GM23338 (cell line): Measurements from ENCODE around the gene SUGCT.

Experiments
- ETS1 ChIP-seq: IDR thresholded peaks from 2 replicates; pipeline ENCODE4 v1.6.1; 2016; ENCODE audit warnings: antibody characterized with exemption
- EZH2 ChIP-seq: fragments of 200-600 bp; sonication (generic); IDR thresholded peaks from one replicate; pipeline ENCODE4 v1.8.0; 2017; ENCODE audit warnings: antibody characterized with exemption, mild to moderate bottlenecking, low read depth; ENCODE audit not compliant: unreplicated experiment
- EZH2phosphoT487 ChIP-seq: fragments of 200-600 bp; sonication (generic); IDR thresholded peaks from one replicate; pipeline ENCODE4 v1.8.1; 2018; ENCODE audit warnings: antibody characterized with exemption; ENCODE audit not compliant: unreplicated experiment
- JUNB ChIP-seq: IDR thresholded peaks from one replicate; pipeline ENCODE4 v1.6.1; 2016; ENCODE audit warnings: antibody characterized with exemption; ENCODE audit not compliant: unreplicated experiment
- NANOG ChIP-seq: IDR thresholded peaks from 2 replicates; pipeline ENCODE4 v1.6.1; 2016; ENCODE audit warnings: antibody characterized with exemption, borderline replicate concordance
- POLR2AphosphoS5 ChIP-seq: IDR thresholded peaks from 2 replicates; pipeline ENCODE4 v1.6.1; 2016; ENCODE audit warnings: antibody characterized with exemption, low read depth
- STAT1 ChIP-seq: IDR thresholded peaks from one replicate; pipeline ENCODE4 v1.6.1; 2016; ENCODE audit warnings: antibody characterized with exemption; ENCODE audit not compliant: unreplicated experiment
- ZNF114 ChIP-seq: fragments of 250-450 bp; sonication (Bioruptor Pico); IDR thresholded peaks from 2 replicates; pipeline ENCODE4 v1.5.0; 2020; ENCODE audit warnings: mild to moderate bottlenecking, moderate library complexity
- TF ChIP-seq, protein P1 (sequence below), 2 experiments: fragments of 200-600 bp in 1 of 2; sonication (generic) in 1 of 2; conservative IDR thresholded peaks; 2 replicates each; pipeline versions ENCODE4 v1.5.1 to v1.6.1; 2016 to 2017; ENCODE audit warnings: antibody characterized with exemption in 2 of 2, low read depth in 2 of 2, mild to moderate bottlenecking in 2 of 2, moderate library complexity in 1 of 2
- TF ChIP-seq, protein P2 (sequence below): IDR thresholded peaks from one replicate; pipeline ENCODE4 v1.6.1; 2018; ENCODE audit warnings: antibody characterized with exemption; ENCODE audit not compliant: unreplicated experiment

GRCh38 chr7:40401406-40401805 is 266.6 kb downstream of the SUGCT start:
- TF ChIP-seq POLR2AphosphoS5: no peak
- TF ChIP-seq, protein P1, sequence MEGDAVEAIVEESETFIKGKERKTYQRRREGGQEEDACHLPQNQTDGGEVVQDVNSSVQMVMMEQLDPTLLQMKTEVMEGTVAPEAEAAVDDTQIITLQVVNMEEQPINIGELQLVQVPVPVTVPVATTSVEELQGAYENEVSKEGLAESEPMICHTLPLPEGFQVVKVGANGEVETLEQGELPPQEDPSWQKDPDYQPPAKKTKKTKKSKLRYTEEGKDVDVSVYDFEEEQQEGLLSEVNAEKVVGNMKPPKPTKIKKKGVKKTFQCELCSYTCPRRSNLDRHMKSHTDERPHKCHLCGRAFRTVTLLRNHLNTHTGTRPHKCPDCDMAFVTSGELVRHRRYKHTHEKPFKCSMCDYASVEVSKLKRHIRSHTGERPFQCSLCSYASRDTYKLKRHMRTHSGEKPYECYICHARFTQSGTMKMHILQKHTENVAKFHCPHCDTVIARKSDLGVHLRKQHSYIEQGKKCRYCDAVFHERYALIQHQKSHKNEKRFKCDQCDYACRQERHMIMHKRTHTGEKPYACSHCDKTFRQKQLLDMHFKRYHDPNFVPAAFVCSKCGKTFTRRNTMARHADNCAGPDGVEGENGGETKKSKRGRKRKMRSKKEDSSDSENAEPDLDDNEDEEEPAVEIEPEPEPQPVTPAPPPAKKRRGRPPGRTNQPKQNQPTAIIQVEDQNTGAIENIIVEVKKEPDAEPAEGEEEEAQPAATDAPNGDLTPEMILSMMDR (conservative IDR thresholded peaks at IDR 0.05; ENCODE audit: low read depth in 2 of 2): no peak
- TF ChIP-seq, protein P2, sequence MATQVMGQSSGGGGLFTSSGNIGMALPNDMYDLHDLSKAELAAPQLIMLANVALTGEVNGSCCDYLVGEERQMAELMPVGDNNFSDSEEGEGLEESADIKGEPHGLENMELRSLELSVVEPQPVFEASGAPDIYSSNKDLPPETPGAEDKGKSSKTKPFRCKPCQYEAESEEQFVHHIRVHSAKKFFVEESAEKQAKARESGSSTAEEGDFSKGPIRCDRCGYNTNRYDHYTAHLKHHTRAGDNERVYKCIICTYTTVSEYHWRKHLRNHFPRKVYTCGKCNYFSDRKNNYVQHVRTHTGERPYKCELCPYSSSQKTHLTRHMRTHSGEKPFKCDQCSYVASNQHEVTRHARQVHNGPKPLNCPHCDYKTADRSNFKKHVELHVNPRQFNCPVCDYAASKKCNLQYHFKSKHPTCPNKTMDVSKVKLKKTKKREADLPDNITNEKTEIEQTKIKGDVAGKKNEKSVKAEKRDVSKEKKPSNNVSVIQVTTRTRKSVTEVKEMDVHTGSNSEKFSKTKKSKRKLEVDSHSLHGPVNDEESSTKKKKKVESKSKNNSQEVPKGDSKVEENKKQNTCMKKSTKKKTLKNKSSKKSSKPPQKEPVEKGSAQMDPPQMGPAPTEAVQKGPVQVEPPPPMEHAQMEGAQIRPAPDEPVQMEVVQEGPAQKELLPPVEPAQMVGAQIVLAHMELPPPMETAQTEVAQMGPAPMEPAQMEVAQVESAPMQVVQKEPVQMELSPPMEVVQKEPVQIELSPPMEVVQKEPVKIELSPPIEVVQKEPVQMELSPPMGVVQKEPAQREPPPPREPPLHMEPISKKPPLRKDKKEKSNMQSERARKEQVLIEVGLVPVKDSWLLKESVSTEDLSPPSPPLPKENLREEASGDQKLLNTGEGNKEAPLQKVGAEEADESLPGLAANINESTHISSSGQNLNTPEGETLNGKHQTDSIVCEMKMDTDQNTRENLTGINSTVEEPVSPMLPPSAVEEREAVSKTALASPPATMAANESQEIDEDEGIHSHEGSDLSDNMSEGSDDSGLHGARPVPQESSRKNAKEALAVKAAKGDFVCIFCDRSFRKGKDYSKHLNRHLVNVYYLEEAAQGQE: no peak
- TF ChIP-seq EZH2phosphoT487: no peak
- no peak for TF ChIP-seq EZH2
- no peak for TF ChIP-seq ZNF114 (CRISPR knock-in tag)
- TF ChIP-seq STAT1: no peak
- no peak for TF ChIP-seq NANOG
- no peak for TF ChIP-seq ETS1
- no peak for TF ChIP-seq JUNB
